Dedifferentiated amniotic fluid mesenchymal stem cell (primary cell): ENCODE results near the gene SMIM5.
"Not testable (repeated sequence)": the region's sequence is repeated elsewhere in the genome, so short reads cannot be mapped to it uniquely, and the experiment has no call there.

ENCODE experiments used
- DNase-seq: peaks from one replicate; pipeline ENCODE4 v3.0.0-alpha.2; 2016; ENCODE audit errors: extremely low spot score

SMIM5 gene

DNA sequence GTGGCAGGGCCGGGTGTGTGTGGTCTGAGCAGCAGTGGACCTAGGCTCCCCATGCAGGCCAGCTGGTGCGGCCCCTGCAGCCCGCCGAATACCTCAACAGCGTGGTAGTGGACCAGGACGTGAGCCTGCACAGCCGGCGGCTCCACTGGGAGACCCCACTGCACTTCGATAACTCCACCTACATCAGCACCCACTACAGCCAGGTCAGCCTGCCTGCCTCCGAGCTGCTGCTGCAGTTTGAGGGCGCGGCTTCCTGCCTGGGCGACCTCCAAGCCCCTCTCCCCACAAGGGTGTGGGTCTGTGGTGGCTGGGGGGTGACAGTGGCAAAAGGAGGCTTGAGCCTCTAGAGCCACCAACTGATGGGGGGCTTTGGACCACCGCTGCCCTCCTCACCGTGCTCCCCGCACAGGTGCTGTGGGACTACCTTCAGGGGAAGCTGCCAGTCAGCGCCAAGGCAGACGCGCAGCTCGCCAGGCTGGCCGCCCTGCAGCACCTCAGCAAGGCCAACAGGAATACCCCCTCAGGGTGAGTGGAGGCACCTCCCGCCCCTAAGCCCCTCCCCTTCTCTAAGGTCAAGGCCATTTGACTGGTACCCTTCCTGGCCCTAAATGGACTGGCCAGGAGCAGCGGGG, 8.4 kb upstream of the SMIM5 start:
- DNase-seq, result no peak

DNA sequence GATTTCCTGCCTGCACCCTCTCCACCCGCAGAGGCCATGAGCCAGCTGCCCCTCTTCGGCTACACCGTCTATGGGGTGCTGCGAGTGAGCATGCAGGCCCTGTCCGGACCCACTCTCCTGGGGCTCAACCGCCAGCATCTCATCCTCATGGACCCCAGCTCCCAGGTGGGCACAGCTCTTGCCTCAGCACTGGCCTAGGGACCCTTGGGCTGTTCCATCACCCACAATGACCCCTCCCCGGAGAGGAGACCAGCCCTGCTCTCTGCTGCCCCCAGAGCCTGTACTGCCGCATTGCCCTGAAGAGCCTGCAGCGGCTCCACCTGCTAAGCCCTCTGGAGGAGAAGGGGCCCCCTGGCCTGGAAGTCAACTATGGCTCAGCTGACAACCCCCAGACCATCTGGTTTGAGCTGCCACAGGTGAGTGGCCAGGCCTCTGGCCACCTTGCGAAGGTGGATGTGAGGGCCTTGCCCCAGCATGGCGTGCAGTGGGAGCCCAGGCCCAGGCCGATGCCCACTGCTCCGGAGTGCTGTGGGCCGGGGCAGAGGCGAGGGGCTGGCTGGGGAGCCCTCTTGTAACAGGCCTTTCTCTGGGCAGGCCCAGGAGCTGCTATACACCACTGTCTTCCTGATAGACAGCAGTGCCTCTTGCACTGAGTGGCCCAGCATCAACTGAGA, 7.3 kb upstream of the SMIM5 start:
- no peak for DNase-seq

GRCh38 chr17:75626496-75627038, 6.7 kb upstream of the SMIM5 start:
- no peak for DNase-seq

DNA sequence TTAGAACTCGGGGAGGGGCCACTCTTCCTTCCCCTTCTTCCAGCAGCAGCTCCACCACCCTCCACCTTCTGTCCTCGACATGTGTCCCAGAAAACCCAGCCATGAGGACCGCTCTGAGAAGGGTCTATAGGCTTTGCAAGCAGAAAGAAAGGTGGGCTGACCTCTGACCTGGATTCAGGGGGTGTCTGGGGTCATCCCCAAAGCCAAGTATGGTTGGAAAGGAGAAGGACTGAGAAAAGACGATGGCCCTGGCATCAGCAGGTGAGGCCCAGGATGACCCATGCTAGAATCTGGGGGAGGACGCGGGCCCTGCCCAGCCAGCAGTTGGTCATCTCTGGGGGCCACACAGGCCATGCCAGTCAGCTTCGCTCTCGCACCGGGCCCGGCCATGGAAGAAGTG, 6.1 kb upstream of the SMIM5 start:
- DNase-seq, result no peak

DNA sequence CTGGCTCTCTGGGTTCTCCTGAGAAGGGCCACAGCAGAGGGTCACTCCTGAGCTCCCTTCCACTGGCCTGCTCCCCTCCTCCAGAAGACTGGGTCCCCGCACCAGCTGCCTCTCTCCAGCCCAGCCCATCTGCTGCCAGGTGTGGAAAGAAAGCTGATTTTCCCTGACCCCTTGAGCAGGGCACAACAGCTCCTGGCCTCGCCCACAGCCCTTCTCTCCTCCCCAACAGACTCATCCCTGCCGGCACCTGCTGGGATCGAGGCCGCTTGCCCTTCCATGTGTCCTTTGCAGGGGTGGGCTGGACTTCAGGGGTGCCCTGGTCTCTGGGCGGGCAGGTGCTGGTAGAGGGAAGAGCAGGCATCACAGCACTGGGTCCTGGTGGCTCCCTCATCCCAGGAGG, 4.8 kb upstream of the SMIM5 start:
- no peak for DNase-seq

GRCh38 chr17:75629157-75629556, 4.1 kb upstream of the SMIM5 start:
- DNase-seq, result no peak

- DNase-seq, result no peak
Measured at GRCh38 chr17:75630071-75630917, 2.9 kb upstream of the SMIM5 start.

DNA sequence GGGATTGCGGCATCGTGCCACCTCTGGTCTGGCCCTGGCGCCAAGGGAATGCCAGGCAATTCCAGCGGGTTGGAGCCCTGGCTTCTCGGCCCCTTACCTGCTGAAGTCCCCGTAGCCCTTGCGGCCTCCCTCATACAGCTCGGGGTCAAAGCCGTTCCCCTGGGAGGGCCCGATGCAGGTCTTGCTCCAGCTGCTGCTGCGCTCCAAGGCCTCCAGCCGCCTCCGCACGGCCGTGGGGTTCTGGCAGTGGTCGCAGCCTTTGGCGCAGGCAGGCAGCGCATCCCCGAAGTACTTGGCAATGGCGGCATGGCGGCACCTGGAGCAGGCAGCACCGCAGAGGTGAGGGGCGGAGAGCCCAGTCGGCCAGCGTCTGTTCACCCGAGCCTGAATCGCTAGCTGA, 1.9 kb upstream of the SMIM5 start:
- no peak for DNase-seq

- no peak for DNase-seq
Measured at GRCh38 chr17:75632428-75632827, 806 bp upstream of the SMIM5 start.

- DNase-seq, result peak; percentile 95
Measured at GRCh38 chr17:75633486-75634375, 497 bp downstream of the SMIM5 start.

DNA sequence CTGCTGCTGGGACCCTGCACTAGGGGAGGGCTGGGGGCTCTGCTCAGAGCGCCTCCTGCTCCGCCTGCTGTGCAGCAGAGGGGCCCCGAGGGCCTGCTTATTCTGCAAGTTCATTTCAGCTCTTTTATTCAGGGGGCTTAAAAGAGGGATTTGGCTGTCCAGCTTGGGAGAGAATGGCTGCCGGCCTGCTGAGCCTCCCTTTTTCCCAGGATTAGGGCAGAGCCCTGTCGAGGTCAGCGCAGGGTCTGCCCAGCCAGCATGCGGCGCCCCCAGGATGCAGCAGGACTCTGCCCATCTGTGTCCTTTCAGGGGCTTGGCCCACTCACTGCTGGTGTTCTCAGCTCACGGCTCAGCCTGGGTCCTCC, 1.1 kb downstream of the SMIM5 start:
- DNase-seq, result no peak

DNA sequence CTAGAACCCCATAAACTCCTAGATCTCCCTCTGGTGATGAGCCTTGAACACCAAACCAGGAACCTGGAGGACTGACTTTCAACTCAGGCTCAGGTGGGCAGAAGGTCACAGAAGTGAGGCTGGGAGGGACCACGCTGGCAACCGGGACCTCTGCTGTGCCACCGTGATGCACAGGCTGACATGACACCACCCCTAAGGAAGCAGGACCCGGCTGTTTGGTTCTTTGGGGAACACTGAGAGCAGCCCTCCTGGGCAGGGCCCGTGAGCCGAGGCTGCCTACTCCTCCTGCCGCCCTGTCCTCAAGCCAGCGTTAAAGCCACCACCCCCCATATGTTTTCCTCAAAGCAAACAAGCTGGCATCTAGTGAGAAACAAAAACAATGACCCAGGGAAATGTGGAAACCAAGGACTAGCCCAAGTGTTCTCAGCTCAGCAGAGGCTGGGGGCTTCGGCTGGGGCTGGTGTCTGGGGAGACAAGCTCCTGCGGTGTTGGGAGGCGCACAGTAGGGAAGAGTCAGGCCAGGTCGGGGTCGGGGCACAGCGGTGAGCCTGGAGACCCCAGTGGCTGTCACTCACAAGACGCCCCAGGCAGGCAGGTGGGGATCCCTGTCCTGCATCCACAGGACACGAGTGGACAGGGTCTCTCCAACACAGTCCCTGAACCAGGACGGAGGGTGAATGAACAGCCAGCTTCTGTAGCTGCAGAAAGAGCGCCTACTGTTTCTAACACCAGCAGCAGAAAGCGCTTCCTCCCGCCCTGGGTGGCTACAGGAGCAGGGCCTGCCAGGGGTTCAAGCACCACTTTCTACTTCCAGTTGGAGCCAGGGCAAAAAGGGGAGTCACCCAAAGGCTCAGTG, 1.7 kb downstream of the SMIM5 start:
- no peak for DNase-seq

DNA sequence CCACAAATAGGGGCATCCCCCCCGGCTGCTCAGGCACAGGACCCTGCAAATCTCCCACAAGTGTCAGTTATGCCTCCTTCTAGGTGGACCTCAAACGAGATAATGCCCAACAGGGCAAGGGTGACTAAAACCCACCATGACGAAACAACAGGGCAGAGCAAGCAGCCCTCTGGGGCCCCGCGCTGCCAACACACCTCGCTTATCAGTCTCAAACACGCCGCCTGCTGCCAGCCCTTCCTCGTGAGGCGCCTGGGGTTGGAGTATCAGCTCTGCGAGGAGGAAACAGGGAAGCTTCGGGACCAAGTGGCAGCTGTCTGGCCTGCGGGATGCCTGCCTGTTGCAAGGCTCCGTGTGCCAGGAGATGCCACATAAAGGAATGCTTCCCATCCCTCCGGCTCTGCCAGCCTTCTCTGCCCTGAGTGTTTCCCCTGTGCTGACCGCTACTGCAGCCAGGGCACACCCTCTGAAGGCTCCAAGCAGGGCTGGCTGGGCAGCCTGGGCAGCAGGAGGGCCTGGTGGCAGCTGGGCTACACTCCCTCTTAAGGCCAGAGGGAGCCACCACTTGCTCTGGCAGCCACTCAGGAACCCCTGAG, 2.5 kb downstream of the SMIM5 start:
- DNase-seq, result no peak

DNA sequence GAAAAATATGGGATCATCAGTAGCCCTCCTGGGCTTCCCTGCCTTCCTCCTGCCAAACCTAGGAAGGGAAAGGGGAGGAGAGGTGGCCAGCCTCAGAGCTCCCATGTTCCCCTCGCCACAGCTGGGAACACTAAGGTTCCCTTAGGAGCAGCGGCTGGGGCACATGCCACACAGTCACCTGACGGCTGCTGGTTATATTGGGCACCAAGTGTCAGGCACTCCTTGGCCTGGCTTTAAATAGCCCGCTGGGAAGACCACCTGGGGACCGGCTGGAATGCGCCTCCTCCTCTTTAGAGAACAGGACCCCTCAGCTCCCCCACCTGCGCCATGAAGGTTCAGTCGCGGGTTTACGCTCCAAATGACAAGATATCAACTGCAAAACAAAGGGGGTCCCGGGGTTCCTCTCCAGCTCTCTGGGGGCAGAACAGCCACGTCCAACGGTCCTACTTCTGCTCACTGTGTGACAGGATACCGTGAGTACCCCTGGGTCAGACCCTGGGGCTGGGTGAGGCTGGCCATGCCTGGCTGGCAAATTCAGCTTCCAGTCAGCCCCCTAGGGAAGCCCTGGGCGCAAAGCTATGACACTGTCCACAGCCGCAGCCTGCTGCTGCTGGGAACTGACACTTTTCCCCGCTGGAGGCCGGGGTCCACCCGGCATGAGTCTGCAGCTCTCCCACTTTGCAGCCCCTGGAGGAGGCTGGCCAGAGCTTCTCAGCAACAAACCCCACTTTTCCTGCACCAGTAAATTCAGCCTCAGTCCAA, 3.3 kb downstream of the SMIM5 start:
- no peak for DNase-seq

- no peak for DNase-seq
Measured at GRCh38 chr17:75637143-75637538, 3.9 kb downstream of the SMIM5 start.

DNA sequence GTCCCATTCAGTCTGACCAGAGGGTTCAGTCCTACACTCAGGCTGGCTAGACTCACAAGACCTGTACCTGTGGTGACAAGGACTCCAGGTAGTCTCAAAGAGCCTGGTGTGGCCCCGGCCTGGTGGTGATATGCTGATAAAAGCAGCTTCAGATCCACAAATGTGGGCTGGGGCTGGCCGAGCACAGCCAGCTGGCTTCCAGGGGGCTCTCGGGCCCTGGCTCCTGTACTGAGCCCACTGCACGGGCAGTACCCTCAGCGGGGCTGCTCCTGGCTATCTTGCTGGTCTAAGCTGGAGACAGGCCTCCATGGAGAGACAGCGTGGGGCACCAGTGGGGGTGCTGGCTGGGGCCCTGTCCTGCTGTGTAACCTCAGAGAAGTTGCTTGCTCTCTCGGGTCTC, 4.3 kb downstream of the SMIM5 start:
- no peak for DNase-seq

DNA sequence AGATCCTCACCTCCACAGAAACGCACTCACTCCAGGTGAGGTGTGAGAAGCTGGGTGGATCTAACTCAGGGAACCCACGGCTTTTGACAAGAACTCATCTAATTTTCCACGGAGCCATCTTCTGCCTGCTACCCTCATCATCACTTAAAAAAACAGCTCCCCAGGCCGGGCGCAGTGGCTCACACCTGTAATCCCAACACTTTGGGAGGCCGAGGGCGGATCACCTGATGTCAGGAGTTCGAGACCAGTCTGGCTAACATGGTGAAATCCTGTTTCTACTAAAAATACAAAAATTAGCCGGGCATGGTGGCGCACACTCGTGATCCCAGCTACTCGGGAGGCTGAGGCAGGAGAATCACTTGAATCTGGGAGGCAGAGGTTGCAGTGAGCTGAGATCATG, 4.8 kb downstream of the SMIM5 start:
- DNase-seq, result not testable (repeated sequence)

GRCh38 chr17:75638893-75639292, 5.7 kb downstream of the SMIM5 start:
- DNase-seq, result no peak

GRCh38 chr17:75639327-75639726, 6.1 kb downstream of the SMIM5 start:
- no peak for DNase-seq
